Adrenal gland (tissue), 5 donors: ENCODE results near the gene PPM1D.

Experiments used
- CTCF ChIP-seq, 6 experiments: fragments of 450-650 bp in 4 of 6; fragments of 200-600 bp in 2 of 6; sonication (generic) in 1 of 6; IDR thresholded peaks; 1 replicate in 5 of 6; 2 replicates in 1 of 6; pipeline versions ENCODE4 v1.5.1 to v1.8.0; 2016 to 2021; ENCODE audit warnings: antibody characterized with exemption in 6 of 6, mild to moderate bottlenecking in 2 of 6, moderate library complexity in 1 of 6
- POLR2A ChIP-seq, 2 donors: fragments of 450-650 bp; IDR thresholded peaks; one replicate each; pipeline ENCODE4 v1.6.1; 2017; ENCODE audit warnings: antibody characterized with exemption in 2 of 2, mild to moderate bottlenecking in 2 of 2, moderate library complexity in 1 of 2
- donor health status: DM: no; HTN: no; CAD: no.

- TF ChIP-seq CTCF (IDR thresholded peaks at IDR 0.05) (no peak), POLR2A (IDR thresholded peaks at IDR 0.05) (no peak)
Measured at GRCh38 chr17:60579551-60579950, 20.4 kb upstream of the PPM1D start.
